Calu3 (cell line): ENCODE measurements around the gene CSNK1A1. TPM values are rescaled to one million over a fixed set of nuclear protein-coding genes. Genes with fewer than 3 reads are reported as not detected.
A peak's percentile ranks its signal among the peaks of the same experiment; 100 is the strongest.

Experiments used
- BruUV-seq: library from RNA; stranded (reverse); fragments of 400-500 nt; replicated peaks from 2 replicates; lab custom pipeline; 2021; lab: Mats Ljungman, UMichigan
- CTCF ChIA-PET: fragments of 300-600 bp; sonication (Branson Sonifier 250); formaldehyde crosslinking; loops from one replicate; lab custom pipeline; 2022; ENCODE audit warnings: antibody characterized with exemption; lab: Charles Lee
- DNase-seq: peaks from one replicate; pipeline ENCODE4 v3.0.0; 2022
- H3K27ac Mint-ChIP-seq: one replicate; pipeline ENCODE4 v1.8.0; 2022; ENCODE audit warnings: mixed read lengths; ENCODE audit not compliant: unreplicated experiment
- H3K27me3 Mint-ChIP-seq: one replicate; pipeline ENCODE4 v1.8.0; 2022; ENCODE audit warnings: mixed read lengths; ENCODE audit not compliant: unreplicated experiment
- H3K36me3 Mint-ChIP-seq: one replicate; pipeline ENCODE4 v1.8.0; 2022; ENCODE audit warnings: mild to moderate bottlenecking, moderate library complexity, mixed read lengths; ENCODE audit not compliant: insufficient read depth, unreplicated experiment
- H3K4me1 Mint-ChIP-seq: one replicate; pipeline ENCODE4 v1.8.0; 2022; ENCODE audit warnings: mild to moderate bottlenecking, low read depth, mixed read lengths; ENCODE audit not compliant: unreplicated experiment
- H3K4me3 Mint-ChIP-seq: one replicate; pipeline ENCODE4 v1.8.0; 2022; ENCODE audit warnings: mild to moderate bottlenecking, low read depth, moderate library complexity, mixed read lengths; ENCODE audit not compliant: unreplicated experiment
- H3K9me3 Mint-ChIP-seq: one replicate; pipeline ENCODE4 v1.8.0; 2022; ENCODE audit warnings: low read depth, mixed read lengths; ENCODE audit not compliant: unreplicated experiment
- intact Hi-C: fragments of 100-400 bp; cut with micrococcal nuclease; formaldehyde crosslinking; loops from one replicate; pipeline ENCODE4 v1.10.0; 2022; ENCODE audit not compliant: unreplicated experiment
- total RNA-seq: library from RNA; stranded (reverse); gene quantifications from 2 replicates; pipeline ENCODE4 v1.2.3, GENCODE V29; 2022
- TF ChIP-seq, protein P1 (sequence below): fragments of 200-600 bp; IDR thresholded peaks from one replicate; pipeline ENCODE4 v1.8.0; 2022; ENCODE audit warnings: antibody characterized with exemption; ENCODE audit not compliant: unreplicated experiment

CSNK1A1 gene
- total RNA-seq, 1 experiment from 2014 or later: 377 TPM

DNA sequence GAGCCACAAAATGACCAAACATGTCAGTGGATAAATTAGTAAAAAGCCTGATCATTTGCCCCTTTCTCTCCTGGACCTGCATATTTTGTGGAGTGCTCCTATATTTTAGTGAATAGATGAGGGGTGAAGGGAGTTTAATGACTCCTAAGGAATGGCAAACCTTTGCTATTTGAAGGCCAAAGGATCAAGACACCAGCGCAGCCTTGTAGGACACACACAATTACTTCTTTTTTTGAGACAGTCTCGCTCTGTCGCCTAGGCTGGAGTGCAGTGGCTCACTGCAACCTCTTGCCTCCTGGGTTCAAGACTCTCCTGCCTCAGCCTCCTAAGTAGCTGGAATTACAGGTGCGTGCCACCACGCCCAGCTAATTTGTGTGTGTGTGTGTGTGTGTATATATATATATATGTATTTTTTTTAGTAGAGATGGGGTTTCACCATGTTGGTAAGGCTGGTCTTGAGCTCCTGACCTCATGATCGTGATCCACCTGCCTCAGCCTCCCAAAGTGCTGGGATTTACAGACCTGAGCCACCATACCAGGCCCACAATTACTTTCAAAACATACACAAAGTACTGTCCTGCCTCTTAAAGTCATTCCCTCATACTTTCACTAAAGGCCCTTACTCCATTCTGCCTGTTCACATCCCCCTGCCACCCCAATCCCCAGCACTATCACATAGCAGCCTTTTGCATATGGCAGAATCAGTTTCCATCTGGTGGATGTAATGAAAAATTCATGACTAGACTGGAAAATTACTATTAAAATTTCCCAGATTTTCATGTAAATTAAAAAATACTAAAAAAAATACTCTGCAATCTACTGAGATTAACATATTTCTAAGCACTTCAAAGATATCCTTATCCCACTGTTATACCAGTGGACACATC, 60.4 kb downstream of the CSNK1A1 start:
- peak overlapping the region; percentile 60 for H3K27ac Mint-ChIP-seq
- intact Hi-C loops: no loop called here
- H3K4me3 Mint-ChIP-seq: no peak overlapping the region
- DNase-seq: no peak
- no peaks in the 10 kb centered on the region for H3K27me3 Mint-ChIP-seq
- BruUV-seq: no TSS peak
- peaks cover 53% of the 10 kb centered on the region for H3K4me1 Mint-ChIP-seq
- peaks cover 93% of the 10 kb centered on the region for H3K36me3 Mint-ChIP-seq
- CTCF ChIA-PET: no interaction called here
- H3K9me3 Mint-ChIP-seq: no peaks in the 10 kb centered on the region
- TF ChIP-seq, protein P1, sequence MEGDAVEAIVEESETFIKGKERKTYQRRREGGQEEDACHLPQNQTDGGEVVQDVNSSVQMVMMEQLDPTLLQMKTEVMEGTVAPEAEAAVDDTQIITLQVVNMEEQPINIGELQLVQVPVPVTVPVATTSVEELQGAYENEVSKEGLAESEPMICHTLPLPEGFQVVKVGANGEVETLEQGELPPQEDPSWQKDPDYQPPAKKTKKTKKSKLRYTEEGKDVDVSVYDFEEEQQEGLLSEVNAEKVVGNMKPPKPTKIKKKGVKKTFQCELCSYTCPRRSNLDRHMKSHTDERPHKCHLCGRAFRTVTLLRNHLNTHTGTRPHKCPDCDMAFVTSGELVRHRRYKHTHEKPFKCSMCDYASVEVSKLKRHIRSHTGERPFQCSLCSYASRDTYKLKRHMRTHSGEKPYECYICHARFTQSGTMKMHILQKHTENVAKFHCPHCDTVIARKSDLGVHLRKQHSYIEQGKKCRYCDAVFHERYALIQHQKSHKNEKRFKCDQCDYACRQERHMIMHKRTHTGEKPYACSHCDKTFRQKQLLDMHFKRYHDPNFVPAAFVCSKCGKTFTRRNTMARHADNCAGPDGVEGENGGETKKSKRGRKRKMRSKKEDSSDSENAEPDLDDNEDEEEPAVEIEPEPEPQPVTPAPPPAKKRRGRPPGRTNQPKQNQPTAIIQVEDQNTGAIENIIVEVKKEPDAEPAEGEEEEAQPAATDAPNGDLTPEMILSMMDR: no peak

DNA sequence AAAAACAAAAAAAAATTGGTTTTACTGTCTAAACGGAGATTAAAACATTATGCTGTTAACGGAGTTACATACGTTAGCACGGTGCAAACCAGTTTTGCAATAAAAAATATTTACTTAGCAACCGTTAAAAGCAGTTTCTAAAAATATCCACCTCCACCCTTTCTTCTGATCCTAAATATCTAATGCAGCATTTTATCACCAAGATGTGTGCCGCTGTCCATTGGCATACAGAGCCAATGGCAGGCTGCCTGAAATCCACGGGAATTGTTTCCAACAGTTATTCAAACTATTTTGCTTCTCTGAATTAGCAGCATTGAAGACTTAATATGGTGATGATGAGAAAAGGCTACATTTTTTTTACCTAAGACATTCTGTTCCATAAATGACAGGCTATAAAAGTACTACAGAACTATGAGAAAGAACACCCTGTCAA, 61.6 kb downstream of the CSNK1A1 start:
- no peak for DNase-seq
- Mint-ChIP-seq H3K27ac (no peak overlapping the region), H3K9me3 (no peaks in the 10 kb centered on the region), H3K27me3 (no peaks in the 10 kb centered on the region), H3K4me1 (peaks cover 59% of the 10 kb centered on the region), H3K36me3 (peaks cover 89% of the 10 kb centered on the region), H3K4me3 (no peak overlapping the region)
- intact Hi-C loops: no loop called here
- TSS peak; percentile 2 for BruUV-seq
- TF ChIP-seq, protein P1: no peak
- CTCF ChIA-PET: no interaction called here

DNA sequence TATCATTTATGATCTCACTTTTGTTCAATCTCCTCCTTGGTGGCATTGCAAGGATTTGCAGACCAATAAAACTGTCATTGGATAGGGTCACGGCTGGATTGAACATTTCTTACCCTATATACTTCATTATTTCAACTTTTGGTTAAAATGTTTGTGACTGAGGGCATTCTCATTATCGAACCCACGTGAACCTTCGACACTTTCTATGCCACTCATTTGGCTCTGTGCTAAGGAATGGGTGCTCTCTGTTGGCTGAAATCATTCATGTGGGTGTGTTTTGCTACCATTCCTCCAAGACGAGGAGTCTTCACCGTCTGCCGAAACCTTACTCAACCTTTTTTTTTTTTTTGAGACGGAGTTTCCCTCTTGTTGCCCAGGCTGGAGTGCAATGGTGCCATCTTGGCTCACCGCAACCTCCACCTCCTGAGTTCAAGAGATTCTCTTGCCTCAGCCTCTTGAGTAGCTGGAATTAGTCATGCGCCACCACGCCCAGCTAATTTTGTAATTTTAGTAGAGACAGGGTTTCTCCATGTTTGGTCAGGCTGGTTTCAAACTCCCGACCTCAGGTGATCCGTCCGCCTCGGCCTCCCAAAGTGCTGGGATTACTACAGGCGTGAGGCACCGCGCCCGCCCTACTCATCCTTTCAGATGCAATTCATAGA, 62.5 kb downstream of the CSNK1A1 start:
- Mint-ChIP-seq H3K27me3 (no peaks in the 10 kb centered on the region), H3K4me3 (no peak overlapping the region), H3K9me3 (no peaks in the 10 kb centered on the region), H3K4me1 (peaks cover 51% of the 10 kb centered on the region), H3K27ac (peak overlapping the region; percentile 86), H3K36me3 (peaks cover 84% of the 10 kb centered on the region)
- BruUV-seq: no TSS peak
- intact Hi-C loops: no loop called here
- TF ChIP-seq, protein P1: no peak
- CTCF ChIA-PET: no interaction called here
- DNase-seq: no peak

DNA sequence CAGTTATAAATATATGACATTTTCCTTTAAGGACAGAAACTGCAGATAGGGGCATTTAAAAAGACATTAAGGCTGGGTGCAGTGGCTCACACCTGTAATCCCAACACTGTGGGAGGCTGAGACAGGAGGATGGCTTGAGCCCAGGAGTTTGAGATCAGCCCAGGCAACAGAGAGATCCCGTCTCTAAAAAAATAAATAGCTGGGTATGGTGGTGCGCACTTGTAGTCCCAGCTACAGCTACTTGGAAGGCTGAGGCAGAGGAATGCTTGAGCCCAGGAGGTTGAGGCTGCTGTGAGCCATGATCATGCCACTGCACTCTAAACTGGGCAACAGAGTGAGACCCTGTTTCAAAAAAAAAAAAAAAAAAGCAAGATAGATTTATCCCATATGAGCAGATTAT, 63.6 kb downstream of the CSNK1A1 start:
- peak overlapping the region; percentile 86 for H3K27ac Mint-ChIP-seq
- BruUV-seq: no TSS peak
- TF ChIP-seq, protein P1: no peak
- peaks cover 73% of the 10 kb centered on the region for H3K36me3 Mint-ChIP-seq
- H3K4me3 Mint-ChIP-seq: no peak overlapping the region
- intact Hi-C loops: loop anchor here (2.0 kb wide), 1 partner anchor 35 kb away; no protein-coding TSS in a partner anchor
- DNase-seq: no peak
- peaks cover 47% of the 10 kb centered on the region for H3K4me1 Mint-ChIP-seq
- no peaks in the 10 kb centered on the region for H3K9me3 Mint-ChIP-seq
- CTCF ChIA-PET: interaction anchor here (0.8 to 2.1 kb wide), 2 partner anchors 14 to 34 kb away, joined by 3 to 5 read pairs; no protein-coding TSS in a partner anchor
- H3K27me3 Mint-ChIP-seq: no peaks in the 10 kb centered on the region
